NCI-H524 (cell line): ENCODE results near the gene CD59.

Experiments
- DNase-seq, 2 experiments: peaks; one replicate each; lab custom pipeline; 2025; lab: John Stamatoyannopoulos, UW

The CD59 gene, protein sequence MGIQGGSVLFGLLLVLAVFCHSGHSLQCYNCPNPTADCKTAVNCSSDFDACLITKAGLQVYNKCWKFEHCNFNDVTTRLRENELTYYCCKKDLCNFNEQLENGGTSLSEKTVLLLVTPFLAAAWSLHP

DNA sequence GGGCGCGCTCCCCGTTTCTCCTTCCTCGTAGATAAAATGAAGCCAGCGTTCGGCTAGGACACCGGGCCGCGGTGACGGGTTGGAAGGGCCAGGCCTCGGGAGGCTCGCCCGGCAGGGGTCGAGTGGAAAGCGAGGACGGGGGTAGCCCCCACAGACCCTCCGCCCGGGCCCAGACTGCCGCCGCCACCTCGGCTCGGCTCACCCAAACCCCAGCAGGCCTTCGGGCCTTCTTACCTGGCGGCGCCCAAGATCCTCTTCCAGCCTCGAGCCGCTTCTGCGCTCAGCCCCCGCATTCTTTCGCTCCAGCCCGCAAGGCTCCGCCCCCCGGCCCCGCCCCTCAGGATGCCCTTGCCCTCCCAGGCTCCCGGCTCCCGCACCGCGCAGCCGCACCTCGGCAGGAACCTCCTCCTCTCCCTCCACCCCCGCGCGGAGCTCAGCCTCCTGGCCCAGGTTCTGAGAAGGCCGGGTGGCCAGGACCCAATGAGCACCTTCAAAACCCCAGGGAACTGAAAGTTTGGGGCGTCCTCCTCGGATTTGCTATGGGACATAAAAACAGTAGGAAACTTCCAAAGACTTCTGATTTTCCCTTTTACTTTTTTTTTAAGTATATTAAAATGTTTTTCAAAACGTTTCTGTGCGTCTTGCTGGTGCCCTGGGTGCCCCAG, at the start of gene CD59:
CD59 (minus strand) TSS at position 276 of the 665 bp plus-strand sequence. CDS start 13,978 bp downstream, outside the sequence.
- DNase-seq = peak; percentile 58 to 71

- no peak for DNase-seq
Measured at GRCh38 chr11:33785609-33786008, 49.4 kb upstream of the CD59 start.

DNA sequence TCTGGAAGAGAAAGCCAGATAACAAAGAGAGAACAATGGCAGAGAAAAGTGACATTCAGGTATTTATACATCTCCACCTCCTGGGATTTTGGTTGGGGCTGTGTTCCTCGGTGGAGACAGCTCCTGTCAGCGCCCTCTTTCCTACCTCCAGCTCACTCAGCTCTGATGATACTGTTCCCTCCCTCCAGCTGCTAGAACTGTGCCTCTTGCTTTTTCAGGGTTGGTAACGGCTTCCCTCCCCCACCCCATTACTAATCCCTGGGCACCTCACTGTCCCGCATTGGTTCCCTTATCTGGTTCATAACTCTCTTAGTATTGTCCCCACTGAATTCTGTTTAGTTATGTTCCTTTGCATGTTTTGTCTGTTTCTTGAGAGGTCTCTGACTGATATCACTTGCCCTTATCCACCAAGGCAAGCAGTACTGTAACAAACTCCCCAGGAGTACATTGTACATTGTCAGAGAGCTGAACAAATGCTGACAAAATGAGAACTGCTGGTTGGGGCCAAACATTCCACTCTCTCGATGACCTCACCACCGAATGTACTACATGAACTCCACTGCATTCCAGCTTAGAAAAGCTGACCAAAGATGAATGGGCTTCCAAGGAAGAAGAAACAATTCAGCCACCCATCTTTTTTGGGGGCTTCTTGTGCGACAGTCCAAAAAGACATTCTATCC, 43.8 kb upstream of the CD59 start:
- no peak for DNase-seq

GRCh38 chr11:33778675-33779074, 42.5 kb upstream of the CD59 start:
- DNase-seq = peak; percentile 75 to 93

DNA sequence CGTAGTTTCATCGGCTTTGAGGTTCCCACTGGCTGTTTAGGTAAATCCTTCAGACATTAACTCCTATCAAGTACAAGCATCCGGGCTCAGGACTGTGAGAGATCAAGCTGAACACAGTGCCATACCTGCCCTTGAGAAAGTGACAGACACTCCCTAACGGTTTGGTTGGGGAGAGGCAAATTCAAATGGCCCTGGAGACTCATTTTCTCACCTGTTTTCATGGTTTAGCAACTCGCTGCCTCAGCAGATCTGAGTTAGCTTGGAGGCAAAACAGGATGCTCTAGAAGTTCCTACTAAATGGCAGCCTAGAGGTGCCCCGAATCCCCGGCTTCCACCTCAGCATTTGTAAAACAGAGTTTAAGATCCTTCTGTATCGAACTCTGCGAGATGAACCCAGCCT, 41.7 kb upstream of the CD59 start:
- no peak for DNase-seq

- no peak for DNase-seq
Measured at GRCh38 chr11:33775832-33776470, 39.7 kb upstream of the CD59 start.

- DNase-seq = no peak
Measured at GRCh38 chr11:33775467-33775807, 39.2 kb upstream of the CD59 start.

GRCh38 chr11:33774736-33775466, 38.7 kb upstream of the CD59 start:
- peak in 1 of 2 experiments; percentile 48 for DNase-seq

DNA sequence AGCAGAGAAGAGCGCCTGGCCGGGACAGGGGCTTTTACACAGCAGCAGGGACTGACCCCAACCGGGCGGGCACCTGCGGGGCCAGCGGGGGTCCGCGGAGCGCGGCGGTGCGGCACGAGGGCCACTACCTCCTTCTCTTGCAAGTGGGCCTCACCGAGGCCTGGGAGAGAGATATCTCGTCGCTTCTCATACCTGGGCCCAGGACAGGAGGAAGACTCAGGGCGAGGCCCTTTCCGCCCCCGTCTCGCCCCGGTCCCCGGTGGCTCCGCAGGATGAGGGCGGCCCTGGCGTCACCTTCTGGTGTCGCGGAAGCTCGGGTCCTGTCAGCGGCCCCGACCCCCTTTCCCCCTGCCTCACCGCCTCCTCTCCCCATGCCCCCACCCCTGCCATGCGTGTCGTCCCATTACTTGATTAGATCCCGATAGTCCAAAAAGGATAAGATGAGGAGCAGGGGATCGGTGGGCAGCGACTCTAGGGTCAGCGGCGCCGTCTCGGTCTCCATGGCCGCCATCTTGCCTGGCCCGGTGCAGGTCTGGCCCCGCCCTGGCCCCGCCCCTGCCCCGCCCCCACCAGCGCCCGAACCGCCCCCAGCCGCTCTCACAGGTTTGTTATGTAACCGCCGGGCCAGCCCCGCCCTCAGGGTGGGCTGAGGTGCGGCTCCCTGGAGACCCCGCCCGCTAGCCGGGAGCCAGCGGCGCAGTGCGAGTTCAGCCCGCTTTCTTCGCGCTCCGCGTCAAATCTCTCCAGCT, 37.9 kb upstream of the CD59 start, which contains the start of gene FBXO3:
FBXO3 (minus strand) TSS at position 534 of the 749 bp plus-strand sequence; CDS start at position 511, 23 bp downstream.
- DNase-seq = peak; percentile 68 to 85

DNA sequence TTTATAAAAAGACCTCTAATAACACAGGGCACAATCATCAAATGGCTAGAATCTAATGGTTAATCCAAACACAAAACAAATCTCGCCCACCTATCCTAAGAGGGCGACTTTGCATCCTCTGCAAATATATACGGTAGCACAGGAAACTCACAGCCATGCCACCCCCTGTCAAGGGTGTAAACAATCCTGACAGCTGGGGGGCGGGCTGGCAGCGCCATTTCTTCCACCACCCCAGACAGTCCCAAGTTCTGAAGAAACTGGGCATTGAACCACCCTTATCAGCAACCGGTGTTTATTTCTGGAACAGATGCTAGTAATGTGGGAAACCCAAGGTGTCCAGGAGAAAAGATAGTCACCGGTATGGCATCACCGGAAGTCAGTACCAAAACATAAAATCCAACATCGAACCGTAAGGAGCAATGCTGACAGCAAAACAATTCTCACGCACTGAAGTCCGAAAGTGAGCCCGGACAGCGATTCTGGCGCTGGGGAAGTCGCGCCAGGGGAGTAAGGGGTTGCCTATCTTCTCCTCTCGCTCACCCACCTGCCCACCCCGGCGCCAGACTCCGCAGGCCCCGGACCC, 37.3 kb upstream of the CD59 start:
- peak in 1 of 2 experiments; percentile 22 for DNase-seq

GRCh38 chr11:33772870-33773269, 36.6 kb upstream of the CD59 start:
- DNase-seq = no peak

DNA sequence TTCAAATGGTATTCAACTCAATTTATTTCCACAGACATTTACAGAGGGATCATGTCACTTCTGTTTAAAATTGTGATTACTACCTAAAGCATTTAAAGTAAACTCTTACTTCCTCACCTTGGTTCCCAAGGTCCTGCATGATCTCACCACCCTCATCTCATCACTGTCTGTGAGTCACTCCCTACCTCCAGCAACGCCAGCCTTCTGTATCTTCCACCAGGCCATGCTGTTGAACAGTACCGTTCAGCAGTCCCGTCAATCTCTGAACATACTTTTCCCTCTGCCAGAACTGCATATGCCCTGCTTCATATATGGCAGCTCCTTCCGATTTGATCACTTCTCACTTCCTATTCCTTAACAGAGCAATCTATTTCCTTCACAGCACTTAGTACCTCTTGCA, 36.1 kb upstream of the CD59 start:
- no peak for DNase-seq

- no peak for DNase-seq
Measured at GRCh38 chr11:33770236-33770635, 34.0 kb upstream of the CD59 start.

- no peak for DNase-seq
Measured at GRCh38 chr11:33769542-33769941, 33.3 kb upstream of the CD59 start.

DNA sequence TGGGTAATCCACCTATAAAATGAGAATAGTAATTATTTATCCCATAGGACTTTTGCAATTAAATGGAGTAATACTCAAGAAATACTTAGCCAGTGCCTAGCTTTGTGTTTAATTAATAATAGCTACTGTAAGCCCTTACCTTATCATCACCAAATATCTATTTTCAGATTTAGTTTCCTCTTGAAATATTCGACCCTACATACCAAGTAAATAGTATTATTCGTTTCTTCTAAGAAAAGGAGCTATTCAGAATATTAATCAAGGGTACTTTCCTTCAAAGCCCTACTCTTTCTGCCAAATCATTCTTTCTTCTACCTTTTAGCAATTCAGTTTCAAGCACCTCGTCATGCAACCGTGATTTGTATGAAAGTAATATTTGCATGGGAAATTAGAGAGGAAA, 31.4 kb upstream of the CD59 start:
- no peak for DNase-seq

- DNase-seq = no peak
Measured at GRCh38 chr11:33766085-33766484, 29.9 kb upstream of the CD59 start.

DNA sequence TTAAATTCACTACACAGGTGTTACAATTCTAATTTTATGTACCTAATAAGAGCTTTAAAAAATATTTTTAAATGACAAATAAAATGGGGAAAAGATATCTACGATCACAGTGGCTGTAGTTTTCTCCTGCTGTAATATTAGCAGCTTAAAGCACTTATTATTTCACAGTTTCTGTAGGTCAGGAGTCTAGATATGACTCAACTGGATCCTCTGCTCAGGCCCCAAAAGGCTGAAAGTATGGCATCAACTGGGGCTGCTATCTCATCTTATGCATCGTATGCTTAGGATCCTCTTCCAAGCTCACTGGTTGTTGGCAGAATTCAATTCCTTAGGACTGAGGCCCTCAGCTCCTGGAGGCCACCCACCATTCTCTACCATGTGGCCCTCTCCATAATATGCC, 25.2 kb upstream of the CD59 start:
- DNase-seq = no peak

- DNase-seq = no peak
Measured at GRCh38 chr11:33753304-33753967, 17.2 kb upstream of the CD59 start.

DNA sequence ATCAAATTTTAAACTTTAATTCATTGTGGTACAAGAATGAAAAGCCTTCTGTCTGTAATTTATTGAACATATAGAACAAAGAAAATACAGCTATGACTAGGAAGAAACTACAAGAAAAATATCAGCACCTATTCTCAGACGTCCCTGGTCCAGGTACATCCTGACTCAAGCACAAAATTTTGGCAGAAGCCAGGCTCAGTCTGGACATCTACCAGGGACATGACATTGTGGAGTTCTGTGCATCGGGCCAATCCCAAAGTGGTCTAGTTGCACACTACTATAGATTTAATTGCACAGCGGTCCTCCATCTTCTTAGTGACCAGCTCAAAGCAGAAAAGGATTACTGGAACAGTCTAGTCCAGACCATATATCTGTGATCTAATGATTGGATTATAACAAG, 15.7 kb upstream of the CD59 start:
- no peak for DNase-seq

GRCh38 chr11:33747979-33748378, 11.8 kb upstream of the CD59 start:
- DNase-seq = no peak

DNA sequence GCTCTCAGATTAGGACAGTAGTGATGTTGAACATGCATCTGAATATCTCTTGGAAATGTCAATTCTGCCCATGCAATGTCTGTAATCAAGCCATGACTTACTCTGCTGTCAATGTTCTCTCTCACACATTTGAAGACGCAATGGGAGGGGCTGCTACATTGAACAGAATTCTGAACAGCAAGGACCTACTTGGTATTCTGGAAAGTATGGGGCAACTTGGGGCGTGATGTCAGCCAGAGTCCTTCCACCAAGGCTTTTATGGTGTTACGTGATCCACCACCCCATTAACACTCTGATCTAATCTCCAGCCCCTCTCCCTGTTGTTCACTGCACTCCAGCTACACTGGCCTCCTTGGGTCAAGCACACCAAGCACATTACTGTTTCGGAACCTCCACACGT, 7.1 kb upstream of the CD59 start:
- no peak for DNase-seq
